A549 (cell line): Measurements from ENCODE around the gene SLC22A23. TPM values are rescaled to one million over a fixed set of nuclear protein-coding genes. Genes with fewer than 3 reads are reported as not detected.

Experiments
- ATAC-seq, 2 experiments: fragments of 200-7000 bp in 1 of 2; fragments of >200 bp in 1 of 2; cut with Nextera tagmentation in 1 of 2; cut with Tn5 transposase in 1 of 2; 3 replicates each; pipeline versions ENCODE4 v1.8.0 to v1.9.1; 2018 to 2020; ENCODE audit warnings: mild to moderate bottlenecking in 1 of 2, moderate library complexity in 1 of 2
- CTCF ChIA-PET: fragments of 300-600 bp; sonication (Branson Sonifier 250); formaldehyde crosslinking; extraction: SDS; loops from one replicate; lab custom pipeline; 2021; ENCODE audit warnings: antibody characterized with exemption, inconsistent platforms; lab: Yijun Ruan, JAX
- POLR2A ChIA-PET: fragments of 350-600 bp; formaldehyde crosslinking; extraction: SDS; loops from one replicate; lab custom pipeline; 2021; ENCODE audit warnings: antibody characterized with exemption, inconsistent platforms; lab: Yijun Ruan, JAX
- DNase-seq, 2 experiments: peaks; one replicate each; pipeline versions ENCODE4 v3.0.0 to v3.0.0-alpha.2; 2011 to 2016; ENCODE audit warnings: low read depth in 1 of 2, low spot score in 1 of 2
- FAIRE-seq: peaks from 2 replicates; lab custom pipeline; 2011; peaks lifted over from hg19 to GRCh38; lab: Jason Lieb, UNC
- H3K27ac ChIP-seq, 2 experiments: fragments of >200 bp; sonication (Bioruptor Twin); formaldehyde crosslinking; 3 replicates each; pipeline ENCODE4 v1.5.1; 2016 to 2017
- H3K4me1 ChIP-seq: fragments of >200 bp; sonication (Bioruptor Twin); formaldehyde crosslinking; 3 replicates; pipeline ENCODE4 v1.6.1; 2016
- H3K4me2 ChIP-seq: fragments of >200 bp; sonication (Bioruptor Twin); formaldehyde crosslinking; 3 replicates; pipeline ENCODE4 v1.6.1; 2016
- H3K4me3 ChIP-seq: fragments of >200 bp; sonication (Bioruptor Twin); formaldehyde crosslinking; 3 replicates; pipeline ENCODE4 v1.5.1; 2016
- H3K9me3 ChIP-seq: fragments of >200 bp; sonication (Bioruptor Twin); formaldehyde crosslinking; 3 replicates; pipeline ENCODE4 v1.6.1; 2016
- CBX2 ChIP-seq: fragments of 200-600 bp; sonication (generic); IDR thresholded peaks from 2 replicates; pipeline ENCODE4 v1.6.1; 2016; ENCODE audit warnings: low read depth, mild to moderate bottlenecking, borderline replicate concordance
- CBX8 ChIP-seq: fragments of 200-600 bp; sonication (generic); IDR thresholded peaks from 2 replicates; pipeline ENCODE4 v1.6.1; 2016
- CEBPB ChIP-seq, 2 experiments: fragments of >200 bp in 1 of 2; sonication (Bioruptor Twin) in 1 of 2; formaldehyde crosslinking in 1 of 2; IDR thresholded peaks; 2 replicates each; pipeline ENCODE4 v1.6.1; 2012 to 2016
- CHD2 ChIP-seq: fragments of 150-350 bp; IDR thresholded peaks from 2 replicates; pipeline ENCODE4 v1.6.1; 2014; ENCODE audit warnings: low read length; ENCODE audit not compliant: partially characterized antibody
- CTCF ChIP-seq: fragments of >200 bp; sonication (Bioruptor Twin); formaldehyde crosslinking; IDR thresholded peaks from 3 replicates; pipeline ENCODE4 v1.5.1; 2016
- E2F6 ChIP-seq: IDR thresholded peaks from 2 replicates; pipeline ENCODE4 v1.6.1; 2012; ENCODE audit warnings: low read depth, borderline replicate concordance
- FOSB ChIP-seq: fragments of 250-450 bp; sonication (Bioruptor Pico); IDR thresholded peaks from 2 replicates; pipeline ENCODE4 v1.5.0; 2020; ENCODE audit warnings: mild to moderate bottlenecking, moderate library complexity
- FOXS1 ChIP-seq: fragments of 250-450 bp; sonication (Bioruptor Pico); IDR thresholded peaks from 2 replicates; pipeline ENCODE4 v1.5.0; 2020; ENCODE audit warnings: mild to moderate bottlenecking, moderate library complexity
- HOXB13 ChIP-seq: fragments of 250-450 bp; sonication (Bioruptor Pico); IDR thresholded peaks from 2 replicates; pipeline ENCODE4 v1.5.0; 2020; ENCODE audit warnings: low read depth, mild to moderate bottlenecking, moderate library complexity
- KDM1A ChIP-seq: fragments of 200-600 bp; sonication (generic); IDR thresholded peaks from 2 replicates; pipeline ENCODE4 v1.6.1; 2016; ENCODE audit warnings: low read depth, mild to moderate bottlenecking
- MAX ChIP-seq: IDR thresholded peaks from 2 replicates; pipeline ENCODE4 v1.6.1; 2012
- MAZ ChIP-seq: fragments of 150-350 bp; IDR thresholded peaks from 2 replicates; pipeline ENCODE4 v1.6.1; 2014; ENCODE audit warnings: antibody characterized with exemption, low read depth, low read length, borderline replicate concordance
- POLR2A ChIP-seq: IDR thresholded peaks from 2 replicates; pipeline ENCODE4 v1.6.1; 2012; ENCODE audit warnings: mild to moderate bottlenecking, low read length
- POLR2AphosphoS2 ChIP-seq: conservative IDR thresholded peaks from 2 replicates; pipeline ENCODE4 v1.6.1; 2012; ENCODE audit warnings: low read length, improper control_type of control experiment, inconsistent platforms
- RCOR1 ChIP-seq: fragments of 150-350 bp; IDR thresholded peaks from 2 replicates; pipeline ENCODE4 v1.6.1; 2014; ENCODE audit warnings: antibody characterized with exemption, low read length, low read depth
- RNF2 ChIP-seq: fragments of 200-600 bp; sonication (generic); IDR thresholded peaks from 2 replicates; pipeline ENCODE4 v1.6.1; 2016; ENCODE audit warnings: low read depth, mild to moderate bottlenecking, antibody characterized with exemption, moderate library complexity, borderline replicate concordance
- TFCP2L1 ChIP-seq: fragments of 250-450 bp; sonication (Bioruptor Pico); IDR thresholded peaks from 2 replicates; pipeline ENCODE4 v1.5.0; 2021; ENCODE audit warnings: mild to moderate bottlenecking
- WGBS: methylation state at CpG from one replicate; pipeline ENCODE4 v1.1.6; 2017; ENCODE audit errors: missing lambda C conversion rate; 5-methylcytosine and 5-hydroxymethylcytosine counted together
- polyA plus RNA-seq, 4 experiments: library from polyadenylated mRNA; depleted of rRNA in 3 of 4; stranded (reverse); fragments of >200 nt; fragmentation: RNase III in 1 of 4; extraction: RNeasy Plus Mini Kit Qiagen cat#74134 plus additional on column Dnase treatment in 1 of 4; gene quantifications; 2 replicates in 3 of 4; 3 replicates in 1 of 4; pipeline ENCODE4 v1.2.3, GENCODE V29; 2011 to 2017

SLC22A23 gene
- polyA plus RNA-seq, 2 of the 4 experiments (the other 2 are of a cell fraction): 4.4 to 6.2 TPM

GRCh38 chr6:3398165-3398562 lies 58.7 kb downstream of the SLC22A23 start (continued):
- TF ChIP-seq HOXB13 (CRISPR knock-in tag): no peak
- TF ChIP-seq, all 56 proteins: peak for 0

GRCh38 chr6:3397229-3398164 lies 59.4 kb downstream of the SLC22A23 start:
- peak overlapping the region; percentile 72 for H3K4me2 ChIP-seq
- ChIA-PET POLR2A (no interaction called here), CTCF (no interaction called here)
- no peak overlapping the region for H3K4me3 ChIP-seq
- H3K27ac ChIP-seq: peak overlapping the region; percentile 43 to 89; a peak in 5 of 6 replicates
- FAIRE-seq (no peak), DNase-seq (no peak), ATAC-seq (no peak)
- H3K9me3 ChIP-seq: no peaks in the 10 kb centered on the region
- H3K4me1 ChIP-seq: peaks cover 92% of the 10 kb centered on the region
- WGBS: 86% methylated on average over 7 of the region's 7 CpGs
- TF ChIP-seq E2F6 (no peak), CTCF (no peak), RCOR1 (no peak), MAX (no peak), KDM1A (peak; percentile 25; the same call in 1 of the 2 replicates), FOXS1 (CRISPR knock-in tag) (no peak), POLR2A (no peak), CEBPB (IDR thresholded peaks at IDR 0.05) (no peak), FOSB (no peak)

- no peak for TF ChIP-seq TFCP2L1 (CRISPR knock-in tag)
- TF ChIP-seq, all 56 proteins: peak for 0
- no peak for FAIRE-seq
- Histone ChIP-seq H3K4me3 (no peak overlapping the region), H3K9me3 (no peaks in the 10 kb centered on the region), H3K27ac (peak overlapping the region; percentile 58 to 89; a peak in 5 of 6 replicates), H3K4me2 (peak overlapping the region; percentile 40; the same call in 2 of the 3 replicates), H3K4me1 (peaks cover 87% of the 10 kb centered on the region)
- 93% methylated on average over 18 of the region's 19 CpGs for WGBS
- no peak for ATAC-seq
- no peak for DNase-seq
- CTCF ChIA-PET: interaction anchor here (1.0 to 1.4 kb wide), 2 partner anchors 117 to 336 kb away, joined by 3 to 4 read pairs; no protein-coding TSS in a partner anchor
- POLR2A ChIA-PET: no interaction called here
Measured at GRCh38 chr6:3396503-3397180, 60.2 kb downstream of the SLC22A23 start.

GRCh38 chr6:3394671-3395070 lies 62.2 kb downstream of the SLC22A23 start:
- Histone ChIP-seq H3K4me3 (no peak overlapping the region), H3K4me2 (peak overlapping the region; percentile 40), H3K4me1 (peaks cover 87% of the 10 kb centered on the region), H3K27ac (peak overlapping the region; percentile 56 to 82; a peak in 5 of 6 replicates), H3K9me3 (no peaks in the 10 kb centered on the region)
- CTCF ChIA-PET: no interaction called here
- DNase-seq (no peak), ATAC-seq (no peak), FAIRE-seq (no peak)
- TF ChIP-seq POLR2AphosphoS2 (no peak), CBX8 (no peak), CTCF (no peak), MAZ (no peak), KDM1A (no peak), POLR2A (no peak), FOSB (no peak), CHD2 (no peak), RNF2 (no peak), CBX2 (no peak)
- POLR2A ChIA-PET: no interaction called here
- WGBS: 94% methylated on average over 4 of the region's 7 CpGs
